ENCODE data around the gene BOD1L1.

The BOD1L1 gene

GRCh38 chr4:13540446-13541175 is 86.9 kb downstream of the BOD1L1 start:
- no peak for DNase-seq (ENCODE audit: low read depth in 2 of 2, low spot score in 1 of 2)

DNA sequence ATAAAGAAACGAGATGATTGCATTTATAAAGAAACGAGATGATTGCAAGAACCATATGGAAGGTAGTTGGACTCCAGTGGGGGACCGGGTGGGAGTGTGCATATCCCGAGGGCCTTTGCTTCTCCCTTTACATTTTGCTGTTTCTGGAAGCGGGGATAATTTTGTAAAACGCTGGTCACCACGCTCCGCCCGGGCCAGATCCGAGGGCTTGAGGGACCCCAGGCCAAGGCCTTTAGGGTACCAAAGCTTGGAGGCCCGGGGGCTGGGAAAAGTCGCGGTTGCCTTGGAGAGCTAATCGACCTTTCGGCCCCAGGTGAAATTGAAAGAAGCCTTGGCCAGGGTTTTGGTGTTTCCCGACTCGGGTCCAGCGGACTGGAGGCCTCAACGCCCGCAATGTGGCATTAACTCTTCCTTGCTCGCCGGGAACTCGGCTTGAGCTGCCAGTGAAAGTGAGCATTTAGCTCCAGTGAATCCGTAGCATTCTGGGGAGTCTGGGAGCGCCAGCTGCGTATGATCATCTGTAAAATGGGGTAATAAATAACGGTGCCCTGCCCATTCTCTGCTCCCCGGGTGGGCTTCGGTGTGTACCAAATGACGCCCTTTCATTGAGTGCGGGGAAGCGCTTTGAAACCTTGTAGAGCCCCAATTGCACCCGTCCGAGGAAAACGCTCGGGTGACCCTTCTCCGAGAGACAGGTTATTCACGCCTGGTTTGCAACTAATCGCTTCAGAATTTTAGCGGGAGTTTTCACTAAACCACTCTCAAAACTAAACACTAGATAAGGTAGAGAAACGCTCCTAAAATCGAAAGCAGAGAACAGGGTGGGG is 87.7 kb downstream of the BOD1L1 start:
- no peak for DNase-seq (ENCODE audit: low read depth in 2 of 2, low spot score in 1 of 2)

GRCh38 chr4:13539047-13539618 is 88.4 kb downstream of the BOD1L1 start:
- no peak for DNase-seq (ENCODE audit: low read depth in 2 of 2, low spot score in 1 of 2)

DNA sequence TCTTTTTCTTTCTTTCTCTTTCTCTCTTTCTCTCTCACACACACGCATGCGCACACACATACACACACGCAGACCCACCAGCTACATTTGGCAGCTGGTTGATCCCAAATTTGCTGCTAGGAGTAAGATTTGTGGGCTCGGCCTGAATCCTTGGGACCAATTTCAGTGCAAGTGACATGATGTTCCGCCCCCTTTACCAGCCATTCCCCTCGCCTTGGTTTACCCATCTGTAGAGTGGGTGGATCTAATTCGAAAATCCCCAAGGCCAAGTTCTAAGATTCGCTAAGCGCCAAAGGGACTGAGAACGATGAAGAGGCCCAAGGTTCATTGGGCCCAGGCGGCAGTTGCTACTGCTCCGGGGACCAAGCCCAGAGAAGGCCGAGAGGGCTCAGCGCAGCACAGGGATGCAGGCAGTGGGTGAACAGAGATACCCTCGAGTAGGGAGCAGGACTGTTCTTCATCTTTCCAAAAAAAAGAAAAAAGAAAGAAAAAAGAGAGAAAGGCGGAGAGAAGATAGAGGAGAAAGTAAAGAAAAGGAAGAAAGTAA is 89.0 kb downstream of the BOD1L1 start:
- DNase-seq (ENCODE audit: low read depth in 2 of 2, low spot score in 1 of 2) = no peak

- no peak for DNase-seq (ENCODE audit: low read depth in 2 of 2, low spot score in 1 of 2)
Observed at GRCh38 chr4:13537832-13538177, 89.7 kb downstream of the BOD1L1 start.

DNA sequence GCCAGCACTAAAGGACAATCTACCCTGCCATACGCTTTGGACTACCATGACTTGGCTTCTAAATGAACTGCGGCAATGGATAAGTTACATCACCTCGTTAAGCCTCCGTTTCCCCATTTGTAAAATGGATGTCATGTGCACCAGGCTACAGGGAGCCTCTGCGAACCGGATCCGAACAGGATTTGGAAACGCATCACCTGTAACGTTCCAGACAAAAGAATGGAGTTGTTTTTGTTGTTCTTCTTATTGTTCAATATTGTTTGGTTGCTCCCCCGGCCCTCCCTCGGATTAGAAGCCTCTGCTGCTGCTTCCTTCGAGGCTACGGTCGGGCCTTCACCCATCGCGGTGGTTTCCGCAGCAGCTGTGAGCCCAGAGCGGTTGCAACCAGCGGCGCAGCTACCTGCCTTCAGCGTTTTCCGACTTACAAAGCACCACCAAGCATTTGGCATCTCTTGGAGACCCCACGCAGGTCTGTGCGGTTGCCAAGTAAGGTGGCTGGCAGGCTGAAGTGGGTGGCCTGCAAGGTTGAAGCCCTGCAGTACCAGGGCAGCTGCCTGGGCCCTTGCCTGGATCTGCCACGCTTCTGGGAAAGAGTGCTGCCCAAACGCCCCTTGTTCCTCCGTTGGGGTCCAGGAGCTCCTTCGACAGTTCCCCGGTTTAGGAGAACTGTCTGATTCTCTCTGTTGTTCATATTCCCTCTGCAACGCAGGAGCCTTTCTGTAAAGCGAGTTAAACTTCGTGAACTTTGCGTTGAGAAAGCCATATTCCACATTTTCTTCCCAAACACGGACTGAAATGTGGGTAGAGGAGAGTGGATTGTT is 90.3 kb downstream of the BOD1L1 start:
- DNase-seq (ENCODE audit: low read depth in 2 of 2, low spot score in 1 of 2) = no peak

DNA sequence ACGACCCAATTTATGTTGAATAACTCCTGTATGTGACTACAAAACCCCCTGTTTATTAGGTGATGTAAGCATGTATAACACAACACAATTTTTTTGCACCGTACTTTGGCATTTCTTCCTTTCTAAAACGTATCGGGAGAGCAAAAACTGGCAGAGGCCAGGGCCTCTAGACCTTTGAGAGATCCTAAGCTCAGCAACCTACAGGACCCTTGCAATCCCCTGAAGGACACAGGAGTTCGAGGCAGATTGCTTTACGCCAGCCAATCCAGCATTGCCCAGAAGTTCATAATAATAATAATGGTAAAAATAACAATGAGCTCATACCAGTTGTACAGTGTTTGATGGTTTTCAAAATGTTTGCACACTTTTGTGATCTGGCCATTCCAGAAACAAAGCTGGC is 90.9 kb downstream of the BOD1L1 start:
- no peak for DNase-seq (ENCODE audit: low read depth in 2 of 2, low spot score in 1 of 2)

GRCh38 chr4:13535708-13536361 is 91.7 kb downstream of the BOD1L1 start:
- DNase-seq (ENCODE audit: low read depth in 2 of 2, low spot score in 1 of 2) = no peak

DNA sequence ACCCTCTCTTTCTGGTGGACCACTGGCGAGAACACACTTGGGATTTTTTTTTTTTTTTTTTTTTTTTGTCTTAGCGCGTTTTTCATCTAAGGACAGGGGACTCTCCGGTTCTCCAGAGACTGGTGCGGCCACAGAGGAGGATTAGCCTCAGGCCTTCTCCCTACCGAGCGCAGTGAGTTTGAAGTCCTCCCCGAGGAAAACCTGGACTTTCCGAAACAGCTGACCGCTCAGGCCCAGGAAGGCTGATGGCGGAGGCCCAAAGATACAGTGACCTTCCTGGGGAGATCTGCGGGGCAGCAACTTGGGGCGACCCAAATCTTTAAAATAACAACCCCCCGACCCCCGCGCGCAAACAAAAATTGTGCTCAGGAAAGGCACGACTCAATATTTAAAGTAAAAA is 92.4 kb downstream of the BOD1L1 start:
- DNase-seq (ENCODE audit: low read depth in 2 of 2, low spot score in 1 of 2) = no peak

DNA sequence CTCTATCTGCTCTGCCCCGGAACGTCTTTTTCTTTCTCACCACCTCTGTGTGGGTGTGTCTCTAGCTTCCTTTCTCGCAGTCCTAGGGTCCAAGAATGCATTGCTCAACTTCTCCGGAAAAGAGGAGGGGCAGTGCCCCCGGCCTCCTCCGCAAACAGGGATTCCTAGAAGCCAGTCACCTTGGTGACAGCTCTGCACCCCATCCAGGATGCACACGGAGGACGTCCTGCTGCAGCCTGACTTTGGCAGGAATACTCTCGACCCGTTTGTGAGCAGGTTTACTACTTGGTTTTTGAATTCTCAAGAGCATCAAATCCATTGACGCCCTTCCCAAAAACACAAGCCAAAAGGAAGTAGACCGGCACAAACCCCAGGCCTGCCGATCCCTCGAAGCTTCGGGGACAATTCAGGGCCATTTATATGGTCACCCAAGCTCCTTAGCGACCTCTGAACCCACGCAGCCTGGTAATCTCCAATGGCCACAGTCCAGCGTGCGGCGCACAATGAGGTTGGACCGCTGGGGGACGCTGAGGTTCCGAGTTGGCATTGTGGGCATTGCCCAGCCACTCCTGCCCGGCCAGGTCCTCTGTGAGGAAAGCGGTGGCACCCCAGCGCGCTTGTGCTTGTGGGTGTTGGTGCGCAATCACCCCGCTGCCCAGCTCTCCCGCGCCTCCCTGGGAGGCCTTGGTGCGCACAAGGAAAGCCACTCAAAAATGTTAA is 93.0 kb downstream of the BOD1L1 start:
- DNase-seq (ENCODE audit: low read depth in 2 of 2, low spot score in 1 of 2) = no peak

DNA sequence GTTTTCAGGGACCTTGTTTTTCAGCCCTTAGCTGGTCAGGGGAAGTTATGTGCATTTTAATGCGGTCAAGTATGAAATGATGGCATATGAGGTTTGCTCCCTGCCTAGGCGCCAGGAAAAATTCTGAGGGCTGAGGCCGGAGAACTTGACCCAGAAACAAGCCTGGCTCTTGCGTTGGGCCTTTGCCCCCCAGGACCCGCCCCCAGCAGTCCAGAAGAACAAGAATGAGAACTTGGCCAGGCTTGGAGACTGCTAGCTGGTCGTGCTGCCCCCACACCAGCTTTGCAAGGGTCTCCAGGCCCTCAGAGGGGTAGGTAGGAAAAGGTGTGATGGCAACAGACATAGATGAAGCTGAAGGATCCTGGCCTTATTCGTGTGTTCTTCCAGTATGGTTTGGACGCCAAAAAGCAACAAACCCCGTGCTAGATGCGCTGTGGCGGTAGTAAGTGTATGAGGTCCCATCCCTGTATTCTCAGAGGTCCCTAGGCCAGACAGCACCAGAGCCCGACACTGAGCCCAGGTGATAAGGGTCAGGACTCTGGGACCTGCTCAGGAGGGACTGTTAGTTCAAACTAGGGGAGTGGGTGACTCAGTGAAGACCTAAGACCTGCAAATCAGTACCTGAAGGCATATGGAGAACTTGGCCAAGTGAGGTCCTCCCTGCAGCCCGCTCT is 93.7 kb downstream of the BOD1L1 start:
- no peak for DNase-seq (ENCODE audit: low read depth in 2 of 2, low spot score in 1 of 2)

DNA sequence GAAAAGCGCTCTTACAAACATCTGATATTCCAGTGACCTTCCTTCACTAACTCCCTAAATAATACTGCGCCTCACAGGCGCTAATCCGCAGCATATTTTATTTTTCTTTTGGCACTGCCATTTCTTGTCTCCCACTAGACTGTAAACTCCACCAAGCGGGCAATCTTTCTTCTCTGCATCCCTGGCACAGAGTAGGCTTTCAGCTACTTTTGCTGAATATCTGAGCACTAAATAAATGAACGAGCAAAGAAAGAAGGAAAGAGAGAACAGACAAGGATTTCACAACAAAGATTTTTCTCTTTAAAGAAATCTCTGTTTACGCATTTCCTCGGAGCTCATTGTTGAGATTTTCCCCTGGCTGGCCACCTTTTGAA is 95.9 kb downstream of the BOD1L1 start:
- no peak for DNase-seq (ENCODE audit: low read depth in 2 of 2, low spot score in 1 of 2)

- DNase-seq (ENCODE audit: low read depth in 2 of 2, low spot score in 1 of 2) = no peak
Observed at GRCh38 chr4:13530823-13531624, 96.5 kb downstream of the BOD1L1 start.

DNA sequence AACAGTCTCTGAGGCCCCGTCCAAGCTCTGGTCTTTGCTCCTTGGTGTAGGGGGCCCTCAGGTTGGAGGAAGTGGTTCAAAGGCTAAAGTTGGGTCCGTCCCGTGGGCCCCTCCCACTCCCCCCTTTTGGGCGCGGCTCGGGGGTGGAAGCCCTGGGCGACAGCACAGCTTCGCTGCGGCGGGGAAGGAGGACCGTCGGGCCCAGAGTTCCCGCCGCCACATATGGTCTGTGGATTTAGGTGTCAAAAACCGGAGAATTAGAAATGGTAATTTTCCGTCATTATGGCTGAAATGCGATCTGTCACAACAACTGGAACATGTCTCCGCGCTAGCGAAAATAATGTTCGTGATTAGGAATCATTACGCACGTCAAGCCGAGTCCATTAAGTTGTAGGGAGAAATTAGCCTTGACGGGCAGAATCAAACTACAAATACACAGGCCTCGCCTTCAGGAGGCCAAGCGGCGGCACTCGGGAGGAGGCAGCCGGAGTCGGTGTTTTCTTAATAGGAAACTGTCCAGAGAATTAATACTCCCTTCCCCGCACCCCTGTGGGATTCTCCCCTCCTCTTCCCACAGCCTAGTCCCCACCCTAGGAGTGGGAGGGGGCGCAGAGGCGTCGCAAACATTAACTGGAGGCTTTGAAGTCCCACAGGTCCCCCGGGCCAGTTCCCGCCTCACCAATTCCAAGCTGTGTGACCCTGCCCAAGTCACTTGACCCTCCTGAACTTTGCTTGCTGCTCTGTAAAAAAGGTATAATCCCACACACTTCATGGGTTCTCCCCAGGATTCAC is 98.2 kb downstream of the BOD1L1 start:
- no peak for DNase-seq (ENCODE audit: low read depth in 2 of 2, low spot score in 1 of 2)

- DNase-seq (ENCODE audit: low read depth in 2 of 2, low spot score in 1 of 2) = no peak
Observed at GRCh38 chr4:13528821-13529127, 98.8 kb downstream of the BOD1L1 start.

DNA sequence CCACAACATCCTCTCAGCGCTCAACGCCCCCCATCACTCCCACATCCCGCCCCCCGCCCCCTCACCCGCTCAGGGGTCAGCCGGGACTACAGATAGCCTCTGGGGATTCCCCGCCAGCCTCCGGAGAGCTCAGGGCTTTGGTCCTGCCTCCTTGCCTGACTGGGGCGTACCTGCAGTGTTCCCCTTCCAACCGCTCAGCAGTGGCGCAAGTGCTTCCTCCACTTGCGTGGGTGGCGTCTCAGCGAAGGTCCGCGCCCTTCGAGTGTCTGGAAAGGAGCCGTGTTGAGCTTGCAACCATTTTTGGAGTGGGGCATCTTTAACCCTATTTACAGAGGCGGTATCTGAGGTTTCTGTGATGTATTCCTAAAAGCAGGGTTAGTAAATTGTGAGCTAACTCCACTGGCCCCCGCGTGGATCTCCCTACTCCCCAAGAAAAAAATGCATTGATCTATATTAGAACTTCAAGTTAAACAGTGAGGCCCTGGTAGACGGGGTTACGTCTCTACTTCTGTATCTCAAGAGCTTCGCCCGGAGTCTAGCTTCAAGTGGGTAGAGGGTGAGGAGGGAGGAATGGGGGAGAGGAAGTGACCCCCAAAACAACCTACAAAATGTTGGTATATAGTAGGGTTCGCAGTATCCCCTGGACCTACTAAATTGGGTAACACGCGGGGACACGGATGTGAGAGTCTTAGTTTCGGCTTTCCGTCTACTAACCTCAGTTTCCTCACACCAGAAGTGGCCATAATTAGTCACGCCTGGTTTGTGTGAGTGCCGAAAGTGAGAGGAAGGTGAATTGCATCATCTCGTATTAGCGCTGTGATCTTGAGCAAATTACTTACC is 99.3 kb downstream of the BOD1L1 start:
- DNase-seq (ENCODE audit: low read depth in 2 of 2, low spot score in 1 of 2) = no peak
